GM12878 (cell line): ENCODE data around the gene CXCL8. TPM values are rescaled to one million over a fixed set of nuclear protein-coding genes. Genes with fewer than 3 reads are reported as not detected.

Experiments
- ATF7 ChIP-seq: fragments of 450-650 bp; IDR thresholded peaks from 2 replicates; pipeline ENCODE4 v1.6.1; 2016; ENCODE audit warnings: low read depth, mild to moderate bottlenecking
- BACH1 ChIP-seq: fragments of 450-650 bp; IDR thresholded peaks from 2 replicates; pipeline ENCODE4 v1.6.1; 2017; ENCODE audit warnings: mild to moderate bottlenecking, borderline replicate concordance
- BMI1 ChIP-seq: fragments of 450-650 bp; IDR thresholded peaks from 2 replicates; pipeline ENCODE4 v1.6.1; 2016; ENCODE audit warnings: mild to moderate bottlenecking, moderate library complexity, borderline replicate concordance
- FOXK2 ChIP-seq: fragments of 450-650 bp; IDR thresholded peaks from 2 replicates; pipeline ENCODE4 v1.6.1; 2017; ENCODE audit warnings: mild to moderate bottlenecking, moderate library complexity
- GABPA ChIP-seq: IDR thresholded peaks from 2 replicates; pipeline ENCODE4 v1.6.1; 2014; ENCODE audit warnings: antibody characterized with exemption, low read depth, mild to moderate bottlenecking, inconsistent platforms
- HCFC1 ChIP-seq: fragments of 150-350 bp; IDR thresholded peaks from 2 replicates; pipeline ENCODE4 v1.6.1; 2014; ENCODE audit warnings: low read length
- HDAC6 ChIP-seq: fragments of 200-600 bp; sonication (generic); IDR thresholded peaks from one replicate; pipeline ENCODE4 v1.8.0; 2017; ENCODE audit warnings: antibody characterized with exemption; ENCODE audit not compliant: unreplicated experiment
- HDGF ChIP-seq: fragments of 450-650 bp; IDR thresholded peaks from 2 replicates; pipeline ENCODE4 v1.6.1; 2016; ENCODE audit warnings: antibody characterized with exemption
- IRF4 ChIP-seq: IDR thresholded peaks from 2 replicates; pipeline ENCODE4 v1.6.1; 2011; ENCODE audit warnings: low read depth, low read length
- IRF5 ChIP-seq: fragments of 450-650 bp; IDR thresholded peaks from 2 replicates; pipeline ENCODE4 v1.6.1; 2017; ENCODE audit warnings: borderline replicate concordance
- JUNB ChIP-seq: IDR thresholded peaks from 2 replicates; pipeline ENCODE4 v1.6.1; 2016; ENCODE audit warnings: antibody characterized with exemption, mild to moderate bottlenecking
- KLF5 ChIP-seq: fragments of 450-650 bp; IDR thresholded peaks from 2 replicates; pipeline ENCODE4 v1.6.1; 2014; ENCODE audit warnings: mild to moderate bottlenecking; ENCODE audit not compliant: partially characterized antibody
- MAX ChIP-seq: IDR thresholded peaks from 2 replicates; pipeline ENCODE4 v1.6.1; 2012; ENCODE audit warnings: low read depth, low read length, improper control_type of control experiment
- MTA2 ChIP-seq: fragments of 450-650 bp; IDR thresholded peaks from 2 replicates; pipeline ENCODE4 v1.6.1; 2016; ENCODE audit warnings: low read depth, mild to moderate bottlenecking, moderate library complexity
- MXI1 ChIP-seq: fragments of 150-350 bp; IDR thresholded peaks from 2 replicates; pipeline ENCODE4 v1.6.1; 2011; ENCODE audit warnings: low read depth, mild to moderate bottlenecking, inconsistent platforms, low read length, improper control_type of control experiment
- MYC ChIP-seq: IDR thresholded peaks from 2 replicates; pipeline ENCODE4 v1.6.1; 2011; ENCODE audit warnings: mild to moderate bottlenecking, low read length, moderate library complexity, inconsistent platforms; ENCODE audit not compliant: insufficient read depth, insufficient replicate concordance, insufficient read length, severe bottlenecking
- NFIC ChIP-seq: IDR thresholded peaks from 2 replicates; pipeline ENCODE4 v1.6.1; 2012; ENCODE audit warnings: low read depth, mild to moderate bottlenecking, inconsistent platforms, low read length, moderate library complexity
- NFXL1 ChIP-seq: fragments of 450-650 bp; IDR thresholded peaks from 2 replicates; pipeline ENCODE4 v1.6.1; 2017; ENCODE audit warnings: antibody characterized with exemption, mild to moderate bottlenecking, borderline replicate concordance
- NR2C1 ChIP-seq: fragments of 450-650 bp; IDR thresholded peaks from 2 replicates; pipeline ENCODE4 v1.6.1; 2017; ENCODE audit warnings: antibody characterized with exemption, mild to moderate bottlenecking, moderate library complexity
- NR2F1 ChIP-seq: fragments of 450-650 bp; conservative IDR thresholded peaks from 2 replicates; pipeline ENCODE4 v1.6.1; 2017; ENCODE audit warnings: mild to moderate bottlenecking
- NRF1 ChIP-seq: conservative IDR thresholded peaks from 2 replicates; pipeline ENCODE4 v1.6.1; 2011; ENCODE audit warnings: mild to moderate bottlenecking, low read depth, low read length, improper control_type of control experiment
- PAX8 ChIP-seq: fragments of 450-650 bp; IDR thresholded peaks from 2 replicates; pipeline ENCODE4 v1.6.1; 2017; ENCODE audit warnings: mild to moderate bottlenecking, moderate library complexity
- POU2F2 ChIP-seq: IDR thresholded peaks from 3 replicates; pipeline ENCODE4 v1.6.1; 2011; ENCODE audit warnings: low read depth, mild to moderate bottlenecking, low read length, borderline replicate concordance
- RELA ChIP-seq: fragments of 450-650 bp; IDR thresholded peaks from 2 replicates; pipeline ENCODE4 v1.8.0; 2014; ENCODE audit warnings: borderline replicate concordance; ENCODE audit not compliant: partially characterized antibody
- SIX5 ChIP-seq: IDR thresholded peaks from 2 replicates; pipeline ENCODE4 v1.6.1; 2011; ENCODE audit warnings: mild to moderate bottlenecking, low read depth, low read length, moderate library complexity; ENCODE audit not compliant: severe bottlenecking
- SMC3 ChIP-seq: IDR thresholded peaks from 2 replicates; pipeline ENCODE4 v1.6.1; 2011; ENCODE audit warnings: low read length, improper control_type of control experiment, borderline replicate concordance
- STAT1 ChIP-seq: fragments of 450-650 bp; conservative IDR thresholded peaks from 2 replicates; pipeline ENCODE4 v1.6.1; 2014; ENCODE audit warnings: antibody characterized with exemption, mild to moderate bottlenecking
- SUZ12 ChIP-seq: fragments of 200-600 bp; sonication (generic); IDR thresholded peaks from one replicate; pipeline ENCODE4 v1.6.1; 2018; ENCODE audit warnings: antibody characterized with exemption, mild to moderate bottlenecking; ENCODE audit not compliant: unreplicated experiment
- ZNF384 ChIP-seq: IDR thresholded peaks from 2 replicates; pipeline ENCODE4 v1.6.1; 2012; ENCODE audit warnings: low read depth, mild to moderate bottlenecking, low read length, improper control_type of control experiment, borderline replicate concordance
- ZNF592 ChIP-seq: fragments of 450-650 bp; IDR thresholded peaks from 2 replicates; pipeline ENCODE4 v1.6.1; 2017; ENCODE audit warnings: mild to moderate bottlenecking, moderate library complexity
- polyA plus RNA-seq, 11 experiments: library from polyadenylated mRNA; depleted of rRNA in 4 of 11; unstranded in 6 of 11; stranded (reverse) in 5 of 11; fragments of >200 nt; fragmentation: Nextera tagmentation in 4 of 11; fragmentation: Illumina TruSeq in 1 of 11; extraction: Ambion mirVana in 4 of 11; extraction: Trizol in 1 of 11; gene quantifications; 1 replicate in 1 of 11; 2 replicates in 10 of 11; pipeline versions ENCODE4 v1.2.1 to v1.2.3, GENCODE V29; 2011 to 2016; ENCODE audit warnings: inconsistent platforms in 2 of 11, missing spikeins in 2 of 11, low read depth in 1 of 11
- total RNA-seq, 4 experiments: library from RNA; depleted of rRNA in 3 of 4; stranded (reverse); fragments of >200 nt in 3 of 4; fragmentation: Illumina TruSeq in 1 of 4; extraction: Trizol in 1 of 4; gene quantifications; 2 replicates each; pipeline versions ENCODE4 v1.2.1 to v1.2.3, GENCODE V29; 2013 to 2021

CXCL8 gene
- total and polyA plus RNA-seq, 10 of the 15 experiments (the other 5 are each of a cell fraction or from before 2014, with no cell fraction given), result 0.09 to 0.36 (median 0.19) TPM; not detected in 1

- TF ChIP-seq NRF1 (no peak), MYC (no peak), SUZ12 (no peak), STAT1 (no peak), IRF5 (no peak), BMI1 (peak; percentile 89), POU2F2 (peak; percentile 44; the same call in 1 of the 3 replicates), MXI1 (no peak), HCFC1 (no peak), KLF5 (peak; percentile 45), PAX8 (no peak), RELA (no peak), NR2F1 (no peak), NFIC (peak; percentile 94), JUNB (peak; percentile 95), BACH1 (peak; percentile 98; the same call in 1 of the 2 replicates), HDGF (no peak), SIX5 (no peak), GABPA (peak; percentile 58; the same call in 1 of the 2 replicates), ATF7 (peak; percentile 98), IRF4 (peak; percentile 92), MAX (no peak), HDAC6 (no peak), NFXL1 (no peak), NR2C1 (no peak), ZNF592 (peak; percentile 68; the same call in 1 of the 2 replicates), FOXK2 (no peak; the same call in 1 of the 2 replicates), MTA2 (peak; percentile 98), SMC3 (no peak), ZNF384 (peak; percentile 89)
Measured at GRCh38 chr4:73735231-73735630, 5.1 kb upstream of the CXCL8 start (continued).
